ENCODE measurements around the gene GLRB.

Gene GLRB

DNA sequence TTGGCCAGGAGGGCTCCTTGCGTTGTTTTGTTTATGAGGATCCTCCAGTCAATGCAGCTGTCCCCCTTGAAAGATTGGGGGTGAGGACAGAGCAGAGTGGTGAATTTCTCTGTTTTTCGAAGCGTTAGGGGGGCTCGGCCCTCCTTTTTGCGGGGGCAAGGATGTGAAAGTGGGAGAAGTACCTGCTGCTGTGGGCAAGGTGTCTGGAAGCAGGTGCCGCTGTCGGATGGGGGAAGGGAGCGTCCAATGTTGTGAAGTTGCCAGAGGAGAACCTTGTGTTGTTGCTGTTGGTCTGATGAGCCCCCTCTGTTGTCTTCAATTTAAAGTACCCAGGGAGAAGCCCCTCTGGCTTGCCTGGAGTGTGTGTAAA is 613 bp downstream of the GLRB start:
- H3K36me3 ChIP-seq (ENCODE audit: control insufficient read depth, insufficient read depth, low read length) = no peaks in the 10 kb centered on the region
- no peaks in the 10 kb centered on the region for H3K4me1 ChIP-seq (ENCODE audit: control insufficient read depth, insufficient read depth, low read length)
- peak overlapping the region; percentile 62 for H3K9ac ChIP-seq (ENCODE audit: low read length)
- H3K27me3 ChIP-seq (ENCODE audit: control insufficient read depth, insufficient read depth, low read length) = peaks cover 10% of the 10 kb centered on the region
- H3K4me3 ChIP-seq (ENCODE audit: low read length) = no peak overlapping the region
- H3K9me3 ChIP-seq (ENCODE audit: control insufficient read depth, low read length) = no peaks in the 10 kb centered on the region

DNA sequence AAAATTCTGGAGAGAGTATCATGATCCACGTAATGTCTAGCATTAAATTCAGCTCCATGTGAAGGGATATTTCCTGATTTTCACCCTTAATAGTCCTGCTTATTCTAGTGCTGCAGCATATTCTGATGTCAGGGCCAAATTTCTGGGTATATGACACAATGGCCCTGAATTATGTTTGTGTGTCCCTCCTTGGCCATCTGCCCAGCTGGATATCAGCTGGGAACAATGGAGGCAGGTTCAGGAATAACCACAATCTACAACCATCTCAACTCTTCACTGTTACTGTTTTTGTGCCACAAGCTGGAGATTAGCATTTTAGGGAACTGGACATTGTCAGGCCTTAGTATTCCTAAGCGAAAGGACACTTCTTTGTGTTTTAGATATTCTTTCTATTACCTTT is 3.5 kb downstream of the GLRB start:
- Histone ChIP-seq H3K9ac (ENCODE audit: low read length) (no peak overlapping the region), H3K27me3 (ENCODE audit: control insufficient read depth, insufficient read depth, low read length) (peaks cover 10% of the 10 kb centered on the region), H3K36me3 (ENCODE audit: control insufficient read depth, insufficient read depth, low read length) (no peaks in the 10 kb centered on the region), H3K4me3 (ENCODE audit: low read length) (no peak overlapping the region), H3K4me1 (ENCODE audit: control insufficient read depth, insufficient read depth, low read length) (no peaks in the 10 kb centered on the region), H3K9me3 (ENCODE audit: control insufficient read depth, low read length) (no peaks in the 10 kb centered on the region)

- peaks cover 7% of the 10 kb centered on the region for H3K27me3 ChIP-seq (ENCODE audit: control insufficient read depth, insufficient read depth, low read length)
- H3K4me1 ChIP-seq (ENCODE audit: control insufficient read depth, insufficient read depth, low read length) = no peaks in the 10 kb centered on the region
- no peaks in the 10 kb centered on the region for H3K9me3 ChIP-seq (ENCODE audit: control insufficient read depth, low read length)
- H3K36me3 ChIP-seq (ENCODE audit: control insufficient read depth, insufficient read depth, low read length) = no peaks in the 10 kb centered on the region
- no peak overlapping the region for H3K9ac ChIP-seq (ENCODE audit: low read length)
- H3K4me3 ChIP-seq (ENCODE audit: low read length) = no peak overlapping the region
Observed at GRCh38 chr4:157080605-157081004, 4.7 kb downstream of the GLRB start.

DNA sequence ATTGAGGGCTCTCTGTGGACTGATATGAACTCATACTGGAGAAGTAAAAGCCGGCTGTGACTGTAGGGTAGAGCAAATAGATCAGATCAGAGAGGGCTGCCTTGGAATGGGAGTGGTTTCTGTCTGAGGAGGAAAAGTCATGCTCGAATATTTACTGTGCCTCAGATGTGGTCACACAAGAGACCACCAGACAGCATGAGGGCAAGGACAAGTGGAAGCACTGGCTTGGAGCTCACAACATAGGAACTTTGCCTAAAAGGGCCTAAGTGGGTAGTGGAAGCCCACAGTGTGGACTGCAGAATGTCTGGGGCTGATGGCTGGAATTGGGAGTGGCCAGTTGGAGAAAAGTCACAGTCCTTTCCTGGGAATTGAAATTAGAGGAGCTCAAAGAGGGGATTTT is 19.8 kb downstream of the GLRB start:
- no peaks in the 10 kb centered on the region for H3K27me3 ChIP-seq (ENCODE audit: control insufficient read depth, insufficient read depth, low read length)
- no peaks in the 10 kb centered on the region for H3K4me1 ChIP-seq (ENCODE audit: control insufficient read depth, insufficient read depth, low read length)
- H3K9ac ChIP-seq (ENCODE audit: low read length) = no peak overlapping the region
- H3K9me3 ChIP-seq (ENCODE audit: control insufficient read depth, low read length) = no peaks in the 10 kb centered on the region
- no peaks in the 10 kb centered on the region for H3K36me3 ChIP-seq (ENCODE audit: control insufficient read depth, insufficient read depth, low read length)
- H3K4me3 ChIP-seq (ENCODE audit: low read length) = no peak overlapping the region

- Histone ChIP-seq H3K36me3 (ENCODE audit: control insufficient read depth, insufficient read depth, low read length) (no peaks in the 10 kb centered on the region), H3K9me3 (ENCODE audit: control insufficient read depth, low read length) (no peaks in the 10 kb centered on the region), H3K4me3 (ENCODE audit: low read length) (no peak overlapping the region), H3K4me1 (ENCODE audit: control insufficient read depth, insufficient read depth, low read length) (no peaks in the 10 kb centered on the region), H3K9ac (ENCODE audit: low read length) (no peak overlapping the region), H3K27me3 (ENCODE audit: control insufficient read depth, insufficient read depth, low read length) (no peaks in the 10 kb centered on the region)
Observed at GRCh38 chr4:157096439-157096838, 20.5 kb downstream of the GLRB start.

DNA sequence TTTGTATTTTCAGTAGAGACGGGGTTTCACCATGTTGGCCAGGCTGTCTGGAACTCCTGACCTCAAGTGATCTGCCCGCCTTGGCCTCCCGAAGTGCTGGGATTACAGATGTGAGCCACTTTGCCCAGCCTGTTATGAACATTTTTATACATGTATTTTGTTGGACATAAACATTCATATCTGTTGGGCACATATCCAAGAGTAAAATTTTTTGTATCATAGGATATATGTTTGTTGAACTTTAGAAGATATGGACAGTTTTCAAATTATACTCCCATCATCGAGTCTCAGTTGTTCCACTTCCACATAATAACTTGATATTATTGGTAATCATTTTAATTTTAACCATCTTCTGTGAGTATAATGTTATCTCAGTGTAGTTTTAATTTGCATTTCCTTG is 23.6 kb downstream of the GLRB start:
- Histone ChIP-seq H3K9me3 (ENCODE audit: control insufficient read depth, low read length) (no peaks in the 10 kb centered on the region), H3K27me3 (ENCODE audit: control insufficient read depth, insufficient read depth, low read length) (no peaks in the 10 kb centered on the region), H3K36me3 (ENCODE audit: control insufficient read depth, insufficient read depth, low read length) (no peaks in the 10 kb centered on the region), H3K9ac (ENCODE audit: low read length) (no peak overlapping the region), H3K4me1 (ENCODE audit: control insufficient read depth, insufficient read depth, low read length) (no peaks in the 10 kb centered on the region), H3K4me3 (ENCODE audit: low read length) (no peak overlapping the region)

GRCh38 chr4:157104541-157104940 is 28.6 kb downstream of the GLRB start:
- Histone ChIP-seq H3K27me3 (ENCODE audit: control insufficient read depth, insufficient read depth, low read length) (no peaks in the 10 kb centered on the region), H3K4me1 (ENCODE audit: control insufficient read depth, insufficient read depth, low read length) (no peaks in the 10 kb centered on the region), H3K9ac (ENCODE audit: low read length) (no peak overlapping the region), H3K36me3 (ENCODE audit: control insufficient read depth, insufficient read depth, low read length) (no peaks in the 10 kb centered on the region), H3K9me3 (ENCODE audit: control insufficient read depth, low read length) (no peaks in the 10 kb centered on the region), H3K4me3 (ENCODE audit: low read length) (no peak overlapping the region)

- Histone ChIP-seq H3K9me3 (ENCODE audit: control insufficient read depth, low read length) (no peaks in the 10 kb centered on the region), H3K4me3 (ENCODE audit: low read length) (no peak overlapping the region), H3K4me1 (ENCODE audit: control insufficient read depth, insufficient read depth, low read length) (no peaks in the 10 kb centered on the region), H3K27me3 (ENCODE audit: control insufficient read depth, insufficient read depth, low read length) (no peaks in the 10 kb centered on the region), H3K9ac (ENCODE audit: low read length) (no peak overlapping the region), H3K36me3 (ENCODE audit: control insufficient read depth, insufficient read depth, low read length) (no peaks in the 10 kb centered on the region)
Observed at GRCh38 chr4:157114671-157115070, 38.7 kb downstream of the GLRB start.

DNA sequence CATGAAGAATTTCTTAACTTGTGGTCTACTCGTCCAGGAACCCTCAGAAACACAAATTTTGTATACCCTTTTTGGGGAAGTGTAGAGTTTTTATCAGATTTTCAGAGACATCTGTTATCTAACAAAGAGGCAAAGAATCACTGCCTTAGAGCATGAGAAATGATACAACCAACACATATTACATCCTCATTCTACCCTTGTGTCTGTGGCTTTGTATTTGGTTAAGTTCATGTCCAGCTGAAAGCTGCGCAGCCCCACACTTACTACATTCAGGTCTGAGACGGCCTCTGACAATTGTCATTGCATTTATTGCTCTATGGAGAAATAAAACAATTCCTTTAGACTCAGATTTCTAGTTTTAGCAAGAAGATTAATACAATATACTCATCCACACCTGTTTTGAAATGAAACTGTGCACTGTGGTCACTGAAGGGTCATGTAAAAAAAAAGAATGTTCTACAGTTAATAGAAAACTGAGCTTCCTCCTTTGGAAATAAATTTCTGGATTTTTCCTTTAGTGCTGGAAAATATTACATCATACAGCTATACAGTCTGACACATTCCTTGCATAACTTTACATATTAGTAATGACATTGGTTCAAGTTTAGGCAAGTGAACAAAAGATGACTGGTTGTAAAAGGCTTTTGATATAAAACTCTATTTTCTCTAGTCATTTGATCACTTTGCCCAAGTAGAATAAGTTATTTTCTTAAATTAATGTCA is 39.8 kb downstream of the GLRB start:
- Histone ChIP-seq H3K27me3 (ENCODE audit: control insufficient read depth, insufficient read depth, low read length) (no peaks in the 10 kb centered on the region), H3K4me3 (ENCODE audit: low read length) (no peak overlapping the region), H3K9ac (ENCODE audit: low read length) (no peak overlapping the region), H3K9me3 (ENCODE audit: control insufficient read depth, low read length) (no peaks in the 10 kb centered on the region), H3K36me3 (ENCODE audit: control insufficient read depth, insufficient read depth, low read length) (no peaks in the 10 kb centered on the region), H3K4me1 (ENCODE audit: control insufficient read depth, insufficient read depth, low read length) (no peaks in the 10 kb centered on the region)

DNA sequence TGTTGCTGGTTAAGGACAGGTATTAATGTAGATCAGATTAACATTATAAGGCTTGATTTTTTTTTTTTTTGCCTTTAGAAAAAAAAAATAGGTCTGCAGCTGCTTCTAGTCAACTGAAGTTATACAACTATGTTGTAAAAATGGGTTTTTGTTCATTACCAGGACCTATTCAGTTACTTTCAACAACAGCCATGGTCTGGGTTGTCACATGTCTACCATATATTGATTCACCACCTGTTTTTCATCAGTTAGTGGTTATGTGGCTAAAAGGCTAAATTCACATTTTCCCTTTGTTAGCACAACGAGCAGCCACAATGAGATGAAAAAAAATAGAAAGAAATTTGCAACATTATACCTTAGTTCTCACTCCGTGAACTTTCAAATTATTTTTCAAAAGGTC is 45.5 kb downstream of the GLRB start:
- no peak overlapping the region for H3K4me3 ChIP-seq (ENCODE audit: low read length)
- no peak overlapping the region for H3K9ac ChIP-seq (ENCODE audit: low read length)
- H3K27me3 ChIP-seq (ENCODE audit: control insufficient read depth, insufficient read depth, low read length) = no peaks in the 10 kb centered on the region
- no peaks in the 10 kb centered on the region for H3K36me3 ChIP-seq (ENCODE audit: control insufficient read depth, insufficient read depth, low read length)
- H3K9me3 ChIP-seq (ENCODE audit: control insufficient read depth, low read length) = no peaks in the 10 kb centered on the region
- no peaks in the 10 kb centered on the region for H3K4me1 ChIP-seq (ENCODE audit: control insufficient read depth, insufficient read depth, low read length)

DNA sequence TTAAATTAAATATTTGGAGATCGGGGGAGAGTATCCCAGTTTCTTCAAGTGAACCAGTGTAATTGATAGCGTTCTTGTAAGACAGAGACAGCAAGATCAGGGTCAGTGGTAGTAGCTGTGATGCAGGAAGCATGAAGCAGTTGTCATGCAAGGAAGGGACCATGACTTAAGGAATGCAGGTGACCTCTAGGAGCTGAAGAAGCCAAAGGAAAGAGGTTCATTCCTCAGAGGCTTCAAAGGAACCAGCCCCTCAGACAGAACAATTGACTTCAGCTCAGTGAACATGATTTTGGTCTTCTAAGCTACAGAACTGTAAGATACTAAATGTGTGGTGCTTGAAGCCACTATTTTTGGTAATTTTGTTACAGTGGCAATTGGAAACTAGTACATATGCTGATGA is 51.6 kb downstream of the GLRB start:
- Histone ChIP-seq H3K9ac (ENCODE audit: low read length) (no peak overlapping the region), H3K27me3 (ENCODE audit: control insufficient read depth, insufficient read depth, low read length) (no peaks in the 10 kb centered on the region), H3K36me3 (ENCODE audit: control insufficient read depth, insufficient read depth, low read length) (no peaks in the 10 kb centered on the region), H3K4me1 (ENCODE audit: control insufficient read depth, insufficient read depth, low read length) (no peaks in the 10 kb centered on the region), H3K4me3 (ENCODE audit: low read length) (no peak overlapping the region), H3K9me3 (ENCODE audit: control insufficient read depth, low read length) (no peaks in the 10 kb centered on the region)

GRCh38 chr4:157128395-157128794 is 52.4 kb downstream of the GLRB start:
- H3K4me3 ChIP-seq (ENCODE audit: low read length) = no peak overlapping the region
- no peaks in the 10 kb centered on the region for H3K36me3 ChIP-seq (ENCODE audit: control insufficient read depth, insufficient read depth, low read length)
- no peaks in the 10 kb centered on the region for H3K4me1 ChIP-seq (ENCODE audit: control insufficient read depth, insufficient read depth, low read length)
- no peak overlapping the region for H3K9ac ChIP-seq (ENCODE audit: low read length)
- no peaks in the 10 kb centered on the region for H3K27me3 ChIP-seq (ENCODE audit: control insufficient read depth, insufficient read depth, low read length)
- no peaks in the 10 kb centered on the region for H3K9me3 ChIP-seq (ENCODE audit: control insufficient read depth, low read length)

GRCh38 chr4:157141976-157142375 is 66.0 kb downstream of the GLRB start:
- Histone ChIP-seq H3K9ac (ENCODE audit: low read length) (no peak overlapping the region), H3K4me3 (ENCODE audit: low read length) (no peak overlapping the region), H3K27me3 (ENCODE audit: control insufficient read depth, insufficient read depth, low read length) (no peaks in the 10 kb centered on the region), H3K36me3 (ENCODE audit: control insufficient read depth, insufficient read depth, low read length) (no peaks in the 10 kb centered on the region), H3K9me3 (ENCODE audit: control insufficient read depth, low read length) (no peaks in the 10 kb centered on the region), H3K4me1 (ENCODE audit: control insufficient read depth, insufficient read depth, low read length) (no peaks in the 10 kb centered on the region)

Data from mucosa of stomach (tissue), 1 donor.